GM12891 (cell line): ENCODE measurements around the gene ERLIN1.
A peak's percentile ranks its signal among the peaks of the same experiment; 100 is the strongest.

ENCODE experiments used
- DNase-seq: peaks from one replicate; pipeline ENCODE4 v3.0.0; 2011; ENCODE audit warnings: low spot score; ENCODE audit not compliant: insufficient read length
- FAIRE-seq: peaks from 2 replicates; lab custom pipeline; 2011; peaks lifted over from hg19 to GRCh38; lab: Jason Lieb, UNC
- PAX5 ChIP-seq: IDR thresholded peaks from 2 replicates; pipeline ENCODE4 v1.6.1; 2011; ENCODE audit warnings: low read length, moderate library complexity, mild to moderate bottlenecking; ENCODE audit not compliant: insufficient read depth, severe bottlenecking
- POLR2A ChIP-seq: IDR thresholded peaks from 2 replicates; pipeline ENCODE4 v1.6.1; 2011; ENCODE audit warnings: low read depth, low read length, control low read depth
- POLR2AphosphoS5 ChIP-seq: IDR thresholded peaks from 2 replicates; pipeline ENCODE4 v1.6.1; 2011; ENCODE audit warnings: low read depth, low read length, control low read depth
- POU2F2 ChIP-seq: IDR thresholded peaks from 2 replicates; pipeline ENCODE4 v1.6.1; 2011; ENCODE audit warnings: low read depth, mild to moderate bottlenecking, control low read depth, low read length, moderate library complexity
- SPI1 ChIP-seq: IDR thresholded peaks from 2 replicates; pipeline ENCODE4 v1.6.1; 2011; ENCODE audit warnings: low read depth, low read length, control low read depth
- TAF1 ChIP-seq: IDR thresholded peaks from 2 replicates; pipeline ENCODE4 v1.6.1; 2011; ENCODE audit warnings: low read depth, low read length, control low read depth

Gene ERLIN1

DNA sequence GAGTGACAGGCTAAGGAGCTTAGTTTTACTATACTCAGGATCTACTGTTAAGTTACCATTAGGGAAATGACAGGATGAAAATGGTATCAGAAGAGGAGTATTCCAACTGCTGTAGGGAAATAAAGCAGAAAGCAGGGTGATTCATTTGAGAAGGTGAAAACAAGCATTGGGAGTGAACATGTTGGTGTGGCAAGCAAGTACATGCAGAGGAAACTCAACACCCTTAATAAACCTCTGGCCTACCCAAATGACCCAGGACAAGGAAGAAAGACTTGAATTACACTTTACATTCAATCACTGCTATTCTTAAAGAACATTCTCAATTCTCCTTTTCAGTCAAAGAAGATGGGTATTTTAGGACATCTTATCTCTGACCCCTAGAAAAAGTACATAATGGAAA is 28.7 kb downstream of the ERLIN1 start:
- TF ChIP-seq PAX5 (no peak), SPI1 (no peak), POLR2AphosphoS5 (no peak), POLR2A (no peak), POU2F2 (no peak), TAF1 (no peak)
- DNase-seq, result no peak
- peak; percentile 26 for FAIRE-seq

DNA sequence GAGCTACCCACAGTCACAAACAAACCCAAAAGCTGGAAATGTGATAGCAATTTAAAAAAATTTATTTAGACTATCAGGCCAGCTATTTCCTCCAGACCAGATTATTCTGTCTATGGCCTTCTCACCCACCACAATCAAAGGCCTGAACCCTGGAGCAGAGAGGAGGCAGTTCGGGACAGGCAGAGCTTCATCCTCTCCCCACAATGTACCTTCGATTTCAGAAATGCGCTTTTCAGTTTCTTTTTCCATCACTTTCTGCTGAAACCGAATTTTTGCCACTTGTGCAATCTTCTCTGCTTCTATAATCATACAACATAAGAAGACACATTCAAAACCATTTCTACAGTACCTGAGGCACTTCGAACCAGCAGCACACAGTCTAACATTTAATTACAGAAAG is 29.9 kb downstream of the ERLIN1 start:
- FAIRE-seq, result no peak
- TF ChIP-seq SPI1 (no peak), POLR2A (no peak)

DNA sequence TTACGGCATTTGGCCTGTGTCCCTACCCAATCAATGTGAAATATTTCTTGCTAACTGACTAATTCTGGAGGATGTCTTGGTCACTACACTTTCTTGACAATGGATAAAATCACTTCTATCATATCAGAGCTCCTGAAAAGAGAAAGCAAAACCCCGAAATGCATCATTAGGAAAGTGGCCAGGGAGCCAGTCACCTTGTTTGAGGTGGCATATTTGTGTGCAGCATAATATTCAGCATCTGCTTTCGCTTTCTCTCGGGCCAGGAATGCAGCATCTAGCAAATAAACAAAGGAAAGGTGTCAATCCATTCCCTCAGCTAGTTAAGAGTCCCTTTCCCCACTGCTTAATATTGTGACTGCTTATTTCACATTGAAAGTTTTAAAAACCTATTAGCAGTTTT is 31.2 kb downstream of the ERLIN1 start:
- DNase-seq (no peak), FAIRE-seq (no peak)
- TF ChIP-seq POLR2A (no peak), POLR2AphosphoS5 (no peak), POU2F2 (no peak), SPI1 (no peak), TAF1 (no peak), PAX5 (no peak)

More for the DNA sequence above, 29.9 kb downstream of the ERLIN1 start:
- no peak for DNase-seq

DNA sequence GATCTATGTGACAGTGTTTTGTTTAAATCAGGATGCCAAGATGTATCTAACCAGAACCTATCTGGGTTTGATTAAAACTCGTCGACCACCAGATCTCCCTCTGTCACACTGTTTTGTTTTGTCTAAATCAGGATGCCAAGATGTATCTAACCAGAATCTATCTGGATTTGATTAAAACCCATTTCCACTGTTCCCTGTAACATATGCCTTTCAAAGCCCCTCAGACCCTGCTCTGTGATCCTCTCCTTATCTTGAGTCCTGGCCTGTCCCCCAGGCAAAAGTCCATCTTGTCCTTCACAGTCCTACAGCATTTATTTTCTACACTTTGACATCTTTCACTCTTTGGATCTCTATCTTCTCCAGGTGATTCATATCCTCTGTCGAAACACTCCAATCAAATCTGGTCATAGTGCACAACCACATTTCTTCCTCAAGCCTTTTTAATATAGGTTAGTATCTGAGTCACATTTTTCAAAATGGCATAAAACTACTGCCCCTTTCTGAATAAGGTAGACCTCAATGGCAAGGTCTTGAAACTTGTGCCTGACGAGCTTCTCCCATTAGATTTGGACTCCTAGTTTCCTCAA is 32.5 kb downstream of the ERLIN1 start:
- TF ChIP-seq POLR2A (no peak), TAF1 (no peak), POU2F2 (no peak), POLR2AphosphoS5 (no peak), PAX5 (no peak), SPI1 (no peak)
- DNase-seq, result no peak
- FAIRE-seq, result no peak

DNA sequence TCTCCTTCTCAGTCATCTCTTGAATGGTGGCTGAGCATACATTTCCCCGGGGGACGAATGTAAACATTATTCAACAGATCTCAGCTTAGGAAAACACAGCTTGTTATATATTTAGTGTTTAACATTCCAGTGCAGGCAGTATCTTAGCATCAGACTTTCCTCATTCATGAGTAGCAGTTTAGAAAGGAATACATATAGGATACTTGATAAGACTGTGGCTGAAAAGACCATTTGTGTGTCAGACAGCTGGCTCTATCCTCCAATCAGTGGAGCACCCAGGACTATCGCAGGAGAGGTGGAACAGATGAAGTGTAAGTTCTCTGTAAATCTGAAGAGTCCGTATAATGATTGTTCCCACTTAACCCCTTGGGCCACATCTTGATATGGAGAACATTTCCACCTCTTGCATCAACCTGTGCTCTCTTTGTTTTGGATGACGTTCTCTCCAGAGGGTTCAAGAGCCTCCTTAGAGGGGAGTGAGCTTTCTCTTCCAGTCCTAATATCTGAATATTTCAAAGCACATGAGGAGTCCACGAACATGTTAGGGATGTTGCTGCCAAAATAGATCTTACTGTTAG is 34.0 kb downstream of the ERLIN1 start:
- DNase-seq, result no peak
- no peak for FAIRE-seq
- TF ChIP-seq PAX5, result no peak
- TF ChIP-seq POLR2AphosphoS5, result no peak
- TF ChIP-seq POU2F2, result no peak
- no peak for TF ChIP-seq TAF1
- no peak for TF ChIP-seq POLR2A
- TF ChIP-seq SPI1, result no peak

DNA sequence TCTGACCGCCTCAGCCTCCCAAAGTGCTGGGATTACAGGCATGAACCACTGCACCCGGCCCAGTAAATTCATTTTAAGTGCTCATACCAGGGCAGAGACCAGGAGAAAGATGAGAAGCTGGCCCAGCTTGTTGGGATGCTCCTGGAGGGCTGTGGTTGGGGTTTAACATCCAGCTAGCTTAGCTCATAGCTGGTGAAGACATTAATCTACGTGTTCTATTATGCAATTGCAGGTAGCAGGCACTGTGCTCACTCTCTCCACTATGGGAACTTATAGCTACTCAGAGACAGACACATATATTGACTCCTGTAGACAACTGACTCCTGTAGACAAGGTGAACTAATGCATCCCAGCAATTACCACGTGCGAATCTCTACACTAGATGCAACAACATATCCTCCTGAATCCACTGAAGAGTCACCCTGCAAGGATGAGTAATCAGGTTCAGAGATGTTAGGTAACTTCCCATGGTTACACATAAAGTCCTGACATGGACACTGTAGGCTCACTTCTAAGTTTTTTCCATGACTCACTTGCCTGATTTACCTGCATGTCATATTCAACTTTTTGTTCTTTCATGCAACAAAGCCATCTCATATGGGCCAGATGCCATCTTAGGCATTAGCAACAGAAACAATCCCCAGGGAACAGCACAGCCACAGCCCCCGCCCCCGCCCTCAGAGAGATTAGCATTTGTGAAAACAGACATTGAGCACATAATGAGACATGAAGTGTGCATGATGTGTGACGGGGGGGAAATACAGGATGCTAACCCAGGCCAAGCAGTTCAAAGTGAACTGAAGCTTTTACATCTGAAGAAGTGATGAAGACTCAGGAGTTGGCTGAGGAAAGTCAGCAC is 37.2 kb downstream of the ERLIN1 start:
- TF ChIP-seq POU2F2, result peak; percentile 71; the same call in 1 of the 2 replicates
- no peak for TF ChIP-seq TAF1
- peak; percentile 89 for TF ChIP-seq PAX5
- 0 out of 2 replicates have a peak, but pooled peaks have one; percentile 8 for TF ChIP-seq SPI1
- no peak for TF ChIP-seq POLR2AphosphoS5
- TF ChIP-seq POLR2A, result no peak
- FAIRE-seq (peak; percentile 87), DNase-seq (peak; percentile 21)

DNA sequence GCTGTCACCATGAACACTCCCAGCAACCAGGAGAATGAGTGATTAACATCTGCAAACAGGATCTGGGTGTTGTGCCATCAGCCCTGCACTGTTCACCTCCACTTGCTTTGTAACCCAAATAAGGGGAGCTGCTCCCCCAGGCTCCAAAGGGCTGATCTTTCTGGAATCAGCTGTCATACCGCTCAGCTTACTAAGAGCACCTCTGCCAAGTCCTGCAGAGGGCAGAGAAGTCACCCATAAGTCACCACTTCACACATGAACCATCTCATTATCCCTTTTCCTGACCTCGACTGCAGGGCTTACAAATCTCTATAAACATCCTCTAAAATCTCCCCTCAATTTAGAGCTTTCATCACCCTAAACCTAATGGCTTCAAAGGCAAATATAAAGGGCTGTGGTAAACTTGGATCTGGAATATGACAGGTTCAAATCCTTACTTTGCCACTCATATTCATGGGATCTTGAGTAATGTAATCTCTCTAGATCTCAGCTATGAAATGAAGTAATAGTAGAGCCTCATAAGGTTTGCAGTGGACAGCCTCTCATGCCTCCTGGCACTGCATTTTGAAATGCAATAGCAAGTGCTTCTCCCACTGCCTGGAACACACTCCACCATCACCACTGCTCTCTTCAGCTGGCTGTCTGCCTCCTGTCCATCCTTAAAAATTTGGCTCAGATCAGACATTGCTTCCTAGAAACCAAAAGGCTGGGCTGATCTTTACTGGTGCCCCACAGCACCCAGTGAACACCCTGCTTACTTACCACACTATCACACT is 38.8 kb downstream of the ERLIN1 start:
- DNase-seq, result no peak
- FAIRE-seq, result no peak
- TF ChIP-seq POLR2AphosphoS5 (no peak), POLR2A (no peak), TAF1 (no peak), POU2F2 (no peak), SPI1 (no peak)

DNA sequence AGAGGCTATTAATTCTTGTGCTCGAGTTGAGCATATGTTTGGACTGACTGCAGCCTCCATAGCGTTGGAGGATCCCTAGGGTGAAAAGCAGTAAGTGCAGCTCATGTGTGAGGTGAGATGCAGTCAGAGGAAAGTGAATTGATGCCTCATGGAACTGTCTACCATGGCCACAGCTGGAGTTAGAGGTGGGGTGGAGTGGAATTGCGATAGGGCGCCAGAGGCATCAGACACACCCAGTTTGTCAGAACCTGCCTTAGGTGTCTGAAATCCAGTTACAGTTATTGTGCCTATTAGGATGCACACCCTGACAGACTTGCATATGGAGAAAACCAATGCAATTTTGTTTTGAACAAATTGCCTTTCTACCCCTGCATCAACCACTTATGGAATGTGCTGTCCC is 39.4 kb downstream of the ERLIN1 start:
- DNase-seq, result no peak
- no peak for FAIRE-seq
- no peak for TF ChIP-seq POLR2A
- no peak for TF ChIP-seq POLR2AphosphoS5
- TF ChIP-seq SPI1, result no peak
- no peak for TF ChIP-seq POU2F2
- TF ChIP-seq TAF1, result no peak
- TF ChIP-seq PAX5, result no peak

DNA sequence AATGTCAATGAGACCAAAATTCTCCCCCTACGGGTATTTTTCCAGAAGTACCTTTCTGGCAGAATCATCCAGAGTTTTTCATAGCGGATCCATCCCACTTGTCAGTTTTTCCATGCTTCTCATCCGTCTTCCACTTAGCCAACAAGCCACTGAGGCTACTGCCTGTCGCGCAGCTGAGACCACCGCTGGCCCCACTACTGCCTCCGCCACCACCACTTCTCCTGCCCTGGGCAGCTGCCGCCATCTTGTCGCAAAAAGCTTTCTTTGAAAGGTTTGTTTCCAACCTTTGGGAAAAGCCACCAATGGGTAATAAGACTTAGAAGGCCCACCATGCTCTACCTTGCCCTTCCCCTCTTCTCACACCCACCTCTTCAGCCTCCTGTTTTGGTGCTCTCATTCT is 42.1 kb downstream of the ERLIN1 start:
- DNase-seq (no peak), FAIRE-seq (no peak)
- TF ChIP-seq POLR2A, result no peak
- no peak for TF ChIP-seq POLR2AphosphoS5
